Endothelial cell of umbilical vein (primary cell): ENCODE results near the gene BCL2. TPM values are rescaled to one million over a fixed set of nuclear protein-coding genes. Genes with fewer than 3 reads are reported as not detected.

ENCODE experiments used
- BruUV-seq: library from RNA; stranded (reverse); fragments of 400-500 nt; replicated peaks from 2 replicates; lab custom pipeline; 2021; lab: Mats Ljungman, UMichigan
- CTCF ChIA-PET: fragments of 300-600, 350-600 bp; sonication (Branson Sonifier 250); formaldehyde crosslinking; loops from one replicate; lab custom pipeline; 2021; ENCODE audit warnings: antibody characterized with exemption, inconsistent platforms; lab: Charles Lee
- POLR2A ChIA-PET: fragments of 300-600, 350-600 bp; sonication (Branson Sonifier 250); formaldehyde crosslinking; loops from one replicate; lab custom pipeline; 2021; ENCODE audit warnings: antibody characterized with exemption, inconsistent platforms; lab: Charles Lee
- DNase-seq: peaks from one replicate; pipeline ENCODE4 v3.0.0-alpha.2; 2011; ENCODE audit warnings: low read depth, low spot score
- FAIRE-seq: peaks from 2 replicates; lab custom pipeline; 2011; peaks lifted over from hg19 to GRCh38; lab: Jason Lieb, UNC
- H2AFZ ChIP-seq: 2 replicates; pipeline ENCODE4 v1.6.0; 2012; ENCODE audit warnings: low read depth, low read length, control low read depth, inconsistent platforms
- H3K27ac ChIP-seq: 2 replicates; pipeline ENCODE4 v1.5.1; 2011; ENCODE audit warnings: low read depth, mild to moderate bottlenecking, control low read depth, low read length, moderate library complexity; ENCODE audit not compliant: insufficient read depth
- H3K27me3 ChIP-seq, 2 experiments: 2 replicates each; pipeline versions ENCODE4 v1.6.0 to v1.6.1; 2011; ENCODE audit warnings: low read length in 2 of 2, mixed read lengths in 1 of 2; ENCODE audit not compliant: control insufficient read depth in 2 of 2, insufficient read depth in 2 of 2
- H3K36me3 ChIP-seq, 2 experiments: 2 replicates in 1 of 2; 3 replicates in 1 of 2; pipeline ENCODE4 v1.5.1; 2011; ENCODE audit warnings: low read length in 2 of 2, mild to moderate bottlenecking in 1 of 2, moderate library complexity in 1 of 2; ENCODE audit not compliant: control insufficient read depth in 2 of 2, insufficient read depth in 2 of 2; ENCODE audit errors: extremely low read depth in 1 of 2
- H3K4me1 ChIP-seq: 3 replicates; pipeline ENCODE4 v1.5.1; 2011; ENCODE audit warnings: mild to moderate bottlenecking, low read length; ENCODE audit not compliant: control insufficient read depth, insufficient read depth; ENCODE audit errors: extremely low read depth
- H3K4me2 ChIP-seq: 2 replicates; pipeline ENCODE4 v1.6.1; 2011; ENCODE audit warnings: low read length, control low read depth, mixed read lengths; ENCODE audit not compliant: insufficient read depth
- H3K4me3 ChIP-seq, 3 experiments: fragments of 200-600 bp in 1 of 3; sonication (generic), shearing (Covaris generic) in 1 of 3; replicated peaks in 1 of 3; 2 replicates each; pipeline ENCODE4 v1.5.1; 2011 to 2016; ENCODE audit warnings: control low read depth in 3 of 3, low read length in 3 of 3, mild to moderate bottlenecking in 2 of 3, inconsistent platforms in 1 of 3, low read depth in 1 of 3, moderate library complexity in 1 of 3; ENCODE audit not compliant: insufficient read depth in 1 of 3
- H3K79me2 ChIP-seq: 2 replicates; pipeline ENCODE4 v1.6.0; 2012; ENCODE audit warnings: low read length, inconsistent platforms; ENCODE audit not compliant: control insufficient read depth, insufficient read depth
- H3K9ac ChIP-seq: replicated peaks from 2 replicates; pipeline ENCODE3; 2011; ENCODE audit warnings: low read length, control low read depth; ENCODE audit not compliant: insufficient read depth; ENCODE audit errors: extremely low read depth
- H3K9me1 ChIP-seq: replicated peaks from 3 replicates; pipeline ENCODE4 v1.6.0; 2011; ENCODE audit warnings: mild to moderate bottlenecking, low read length; ENCODE audit not compliant: control insufficient read depth, insufficient read depth; ENCODE audit errors: extremely low read depth
- H3K9me3 ChIP-seq: replicated peaks from 2 replicates; pipeline ENCODE4 v1.5.1; 2012; ENCODE audit warnings: low read length, inconsistent platforms; ENCODE audit not compliant: control insufficient read depth, insufficient read depth
- H4K20me1 ChIP-seq: replicated peaks from 2 replicates; pipeline ENCODE3; 2011; ENCODE audit warnings: mild to moderate bottlenecking, low read length; ENCODE audit not compliant: control insufficient read depth, insufficient read depth; ENCODE audit errors: extremely low read depth
- EZH2 ChIP-seq: IDR thresholded peaks from 2 replicates; pipeline ENCODE4 v1.6.1; 2012; ENCODE audit warnings: borderline replicate concordance, low read depth, mild to moderate bottlenecking, moderate library complexity, low read length, inconsistent platforms; ENCODE audit not compliant: severe bottlenecking
- FOS ChIP-seq: IDR thresholded peaks from 2 replicates; pipeline ENCODE4 v1.6.1; 2011; ENCODE audit warnings: mild to moderate bottlenecking, low read length, moderate library complexity, borderline replicate concordance; ENCODE audit not compliant: insufficient read depth
- GATA2 ChIP-seq: IDR thresholded peaks from 2 replicates; pipeline ENCODE4 v1.7.0; 2011; ENCODE audit warnings: low read depth, mild to moderate bottlenecking, moderate library complexity, mixed read lengths, low read length; ENCODE audit not compliant: insufficient read length, insufficient read depth
- JUN ChIP-seq: IDR thresholded peaks from 2 replicates; pipeline ENCODE4 v1.6.1; 2011; ENCODE audit warnings: borderline replicate concordance, low read depth; ENCODE audit not compliant: insufficient read length, insufficient read depth
- MYC ChIP-seq: IDR thresholded peaks from one replicate; pipeline ENCODE4 v1.6.1; 2011; ENCODE audit warnings: mild to moderate bottlenecking, low read depth, low read length
- POLR2A ChIP-seq: IDR thresholded peaks from 2 replicates; pipeline ENCODE4 v1.6.1; 2012; ENCODE audit warnings: low read depth, mild to moderate bottlenecking, control low read depth, low read length
- POLR2AphosphoS5 ChIP-seq: IDR thresholded peaks from 2 replicates; pipeline ENCODE4 v1.6.1; 2012; ENCODE audit warnings: low read depth, mild to moderate bottlenecking, control low read depth, low read length, moderate library complexity; ENCODE audit not compliant: insufficient read depth
- dilution Hi-C: fragments of 300-500 bp; cut with MboI; formaldehyde crosslinking; loops from one replicate; pipeline ENCODE4 v1.15.0; 2019; ENCODE audit warnings: low sequenced_read_pairs; ENCODE audit not compliant: extremely low pct_ligation_motif_present
- intact Hi-C: fragments of 100-400 bp; cut with micrococcal nuclease; formaldehyde crosslinking; loops from one replicate; pipeline ENCODE4 v1.10.0; 2022
- polyA plus RNA-seq, 4 experiments: library from polyadenylated mRNA; depleted of rRNA in 3 of 4; stranded (reverse) in 3 of 4; unstranded in 1 of 4; fragments of >200 nt; gene quantifications; 2 replicates each; pipeline versions ENCODE4 v1.2.1 to v1.2.3, GENCODE V29; 2011 to 2012; ENCODE audit warnings: missing spikeins in 1 of 4
- total RNA-seq: library from RNA; stranded (reverse); gene quantifications from 2 replicates; pipeline ENCODE4 v1.2.3, GENCODE V29; 2021
- TF ChIP-seq, protein P1 (sequence below), 2 donors: IDR thresholded peaks; 1 replicate in 1 of 2; 2 replicates in 1 of 2; pipeline ENCODE4 v1.5.1; 2011; ENCODE audit warnings: low read length in 2 of 2, mild to moderate bottlenecking in 2 of 2, moderate library complexity in 2 of 2, control low read depth in 1 of 2, inconsistent platforms in 1 of 2, low read depth in 1 of 2; ENCODE audit not compliant: insufficient read depth in 1 of 2; ENCODE audit errors: extremely low read depth in 1 of 2
- TF ChIP-seq, protein P2 (sequence below): IDR thresholded peaks from 2 replicates; pipeline ENCODE4 v1.6.1; 2011; ENCODE audit not compliant: insufficient read depth, insufficient read length

Gene BCL2
- total and polyA plus RNA-seq, 2 donors (not counting 3 experiments of a cell fraction or from before 2014, with no cell fraction given) = 0.35 to 5.0 TPM

- Histone ChIP-seq H3K27me3 (no peaks in the 10 kb centered on the region), H3K27ac (no peak overlapping the region), H3K36me3 (no peaks in the 10 kb centered on the region), H3K4me3 (no peak overlapping the region), H2AFZ (no peak overlapping the region), H3K4me1 (no peaks in the 10 kb centered on the region), H3K9me1 (no peaks in the 10 kb centered on the region), H3K79me2 (no peaks in the 10 kb centered on the region), H3K9me3 (no peaks in the 10 kb centered on the region), H3K9ac (no peak overlapping the region), H3K4me2 (no peak overlapping the region), H4K20me1 (no peaks in the 10 kb centered on the region)
- dilution Hi-C loops (no loop called here), intact Hi-C loops (no loop called here)
- ChIA-PET CTCF (no interaction called here), POLR2A (interaction anchor here (0.8 kb wide), 1 partner anchor 52 kb away, joined by 3 read pairs; no protein-coding TSS in a partner anchor)
- BruUV-seq = no TSS peak
- DNase-seq (no peak), FAIRE-seq (no peak)
- no peak for TF ChIP-seq EZH2
- TF ChIP-seq MYC = no peak
- no peak for TF ChIP-seq POLR2A
- TF ChIP-seq POLR2AphosphoS5 = no peak
- TF ChIP-seq, protein P1, sequence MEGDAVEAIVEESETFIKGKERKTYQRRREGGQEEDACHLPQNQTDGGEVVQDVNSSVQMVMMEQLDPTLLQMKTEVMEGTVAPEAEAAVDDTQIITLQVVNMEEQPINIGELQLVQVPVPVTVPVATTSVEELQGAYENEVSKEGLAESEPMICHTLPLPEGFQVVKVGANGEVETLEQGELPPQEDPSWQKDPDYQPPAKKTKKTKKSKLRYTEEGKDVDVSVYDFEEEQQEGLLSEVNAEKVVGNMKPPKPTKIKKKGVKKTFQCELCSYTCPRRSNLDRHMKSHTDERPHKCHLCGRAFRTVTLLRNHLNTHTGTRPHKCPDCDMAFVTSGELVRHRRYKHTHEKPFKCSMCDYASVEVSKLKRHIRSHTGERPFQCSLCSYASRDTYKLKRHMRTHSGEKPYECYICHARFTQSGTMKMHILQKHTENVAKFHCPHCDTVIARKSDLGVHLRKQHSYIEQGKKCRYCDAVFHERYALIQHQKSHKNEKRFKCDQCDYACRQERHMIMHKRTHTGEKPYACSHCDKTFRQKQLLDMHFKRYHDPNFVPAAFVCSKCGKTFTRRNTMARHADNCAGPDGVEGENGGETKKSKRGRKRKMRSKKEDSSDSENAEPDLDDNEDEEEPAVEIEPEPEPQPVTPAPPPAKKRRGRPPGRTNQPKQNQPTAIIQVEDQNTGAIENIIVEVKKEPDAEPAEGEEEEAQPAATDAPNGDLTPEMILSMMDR (IDR thresholded peaks at IDR 0.05; ENCODE audit: extremely low read depth in 1 of 2, insufficient read depth in 1 of 2, low read depth in 1 of 2, low read length in 2 of 2) = no peak
- no peak for TF ChIP-seq JUN
- no peak for TF ChIP-seq GATA2
- TF ChIP-seq, protein P2, sequence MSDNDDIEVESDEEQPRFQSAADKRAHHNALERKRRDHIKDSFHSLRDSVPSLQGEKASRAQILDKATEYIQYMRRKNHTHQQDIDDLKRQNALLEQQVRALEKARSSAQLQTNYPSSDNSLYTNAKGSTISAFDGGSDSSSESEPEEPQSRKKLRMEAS = no peak
- TF ChIP-seq FOS = no peak
These were observed 59.8 kb downstream of the BCL2 start for GRCh38 chr18:63259567-63260379.
